ENCODE data around the gene PPP2R5C. TPM values are rescaled to one million over a fixed set of nuclear protein-coding genes. Genes with fewer than 3 reads are reported as not detected.
A peak's percentile ranks its signal among the peaks of the same experiment; 100 is the strongest.

Gene PPP2R5C
- polyA plus RNA-seq, 1 donor from 2014 or later = 111 TPM

DNA sequence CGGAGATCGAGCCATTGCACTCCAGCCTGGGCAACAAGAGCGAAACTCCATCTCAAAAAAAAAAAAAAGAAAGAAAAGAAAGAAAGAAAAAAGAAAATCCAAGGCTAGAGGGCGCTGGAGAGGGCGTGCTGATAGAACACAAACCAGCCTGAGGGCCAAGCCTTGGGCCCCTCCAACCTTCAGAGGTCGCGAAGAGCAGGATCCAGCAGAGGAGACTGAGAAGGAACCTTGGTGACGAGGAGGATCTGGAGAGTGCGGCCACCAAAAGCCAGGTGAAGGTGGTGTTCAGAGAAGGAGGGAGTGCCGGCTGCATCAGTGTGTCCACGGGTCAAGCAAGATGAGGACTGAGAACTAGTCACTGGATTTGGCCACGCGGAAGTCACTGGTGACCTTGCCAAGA, 198.7 kb downstream of the PPP2R5C start:
- no peaks in the 10 kb centered on the region for H3K36me3 ChIP-seq (ENCODE audit: insufficient read depth, low read length)
- no peak overlapping the region for H3K4me2 ChIP-seq (ENCODE audit: low read length)
- no peaks in the 10 kb centered on the region for H3K27me3 ChIP-seq (ENCODE audit: insufficient read depth, low read depth, low read length)
- H3K79me2 ChIP-seq (replicated peaks; ENCODE audit: insufficient read depth, low read length) = peaks cover 6% of the 10 kb centered on the region
- H3K27ac ChIP-seq (ENCODE audit: low read length) = no peak overlapping the region
- TF ChIP-seq SMC3 (conservative IDR thresholded peaks at IDR 0.05; ENCODE audit: poor library complexity) (no peak), CTCF (IDR thresholded peaks at IDR 0.05; ENCODE audit: poor library complexity, severe bottlenecking) (peak; percentile 42)
- H3K9me3 ChIP-seq (ENCODE audit: low read length) = no peaks in the 10 kb centered on the region
- H3K4me3 ChIP-seq (ENCODE audit: low read length) = no peak overlapping the region
- no peak overlapping the region for H3K9ac ChIP-seq (ENCODE audit: low read length)
- H2AFZ ChIP-seq (ENCODE audit: low read depth, low read length) = no peak overlapping the region
- H3K9me2 ChIP-seq (ENCODE audit: insufficient read depth, low read length) = no peaks in the 10 kb centered on the region
- H4K20me1 ChIP-seq (ENCODE audit: insufficient read depth) = no peaks in the 10 kb centered on the region
- H3F3A ChIP-seq (ENCODE audit: insufficient read depth, low read length, poor library complexity, severe bottlenecking) = no peaks in the 10 kb centered on the region

- H2AFZ ChIP-seq (ENCODE audit: low read depth, low read length) = no peak overlapping the region
- H3K79me2 ChIP-seq (replicated peaks; ENCODE audit: insufficient read depth, low read length) = peaks cover 16% of the 10 kb centered on the region
- no peak overlapping the region for H3K4me2 ChIP-seq (ENCODE audit: low read length)
- H3K9ac ChIP-seq (ENCODE audit: low read length) = no peak overlapping the region
- no peaks in the 10 kb centered on the region for H3K9me2 ChIP-seq (ENCODE audit: insufficient read depth, low read length)
- H3F3A ChIP-seq (ENCODE audit: insufficient read depth, low read length, poor library complexity, severe bottlenecking) = no peaks in the 10 kb centered on the region
- no peak overlapping the region for H3K4me3 ChIP-seq (ENCODE audit: low read length)
- TF ChIP-seq RAD21 (conservative IDR thresholded peaks at IDR 0.05) (peak; percentile 81), EP300 (conservative IDR thresholded peaks at IDR 0.05; ENCODE audit: poor library complexity, severe bottlenecking) (no peak), POLR2AphosphoS5 (IDR thresholded peaks at IDR 0.05) (no peak), EZH2 (IDR thresholded peaks at IDR 0.05; ENCODE audit: borderline replicate concordance, insufficient read depth, low read length, poor library complexity, severe bottlenecking) (no peak), TAF1 (IDR thresholded peaks at IDR 0.05; ENCODE audit: low read depth) (no peak), CTCF (IDR thresholded peaks at IDR 0.05; ENCODE audit: poor library complexity, severe bottlenecking) (peak; percentile 91), SMC3 (conservative IDR thresholded peaks at IDR 0.05; ENCODE audit: poor library complexity) (peak; percentile 79), MXI1 (conservative IDR thresholded peaks at IDR 0.05; ENCODE audit: poor library complexity, severe bottlenecking) (peak; percentile 19), REST (IDR thresholded peaks at IDR 0.05; ENCODE audit: borderline replicate concordance) (no peak)
- H3K27me3 ChIP-seq (ENCODE audit: insufficient read depth, low read depth, low read length) = no peaks in the 10 kb centered on the region
- no peaks in the 10 kb centered on the region for H3K9me3 ChIP-seq (ENCODE audit: low read length)
- no peak overlapping the region for H3K27ac ChIP-seq (ENCODE audit: low read length)
- no peaks in the 10 kb centered on the region for H3K36me3 ChIP-seq (ENCODE audit: insufficient read depth, low read length)
- H4K20me1 ChIP-seq (ENCODE audit: insufficient read depth) = no peaks in the 10 kb centered on the region
Measured at GRCh38 chr14:101961011-101961721, 199.7 kb downstream of the PPP2R5C start.
